Retinal pigment epithelial cell (primary cell): ENCODE data around the gene DLGAP1.

Experiments
- DNase-seq: peaks from one replicate; pipeline ENCODE4 v3.0.0-alpha.2; 2010; ENCODE audit warnings: low read depth
- H3K4me3 ChIP-seq: 2 replicates; pipeline ENCODE4 v1.5.1; 2011; ENCODE audit warnings: mild to moderate bottlenecking, low read length, control low read depth, moderate library complexity
- CTCF ChIP-seq: conservative IDR thresholded peaks from 2 replicates; pipeline ENCODE4 v1.5.1; 2011; ENCODE audit warnings: low read depth, low read length, control low read depth, inconsistent platforms

The DLGAP1 gene

GRCh38 chr18:4416976-4417375 is 38.1 kb downstream of the DLGAP1 start:
- no peak for TF ChIP-seq CTCF
- H3K4me3 ChIP-seq: no peak overlapping the region
- no peak for DNase-seq

- TF ChIP-seq CTCF: no peak
- no peak overlapping the region for H3K4me3 ChIP-seq
These were observed 42.8 kb downstream of the DLGAP1 start for GRCh38 chr18:4412286-4412685.

GRCh38 chr18:4406856-4407255 is 48.3 kb downstream of the DLGAP1 start:
- H3K4me3 ChIP-seq: no peak overlapping the region
- no peak for TF ChIP-seq CTCF
- DNase-seq: no peak

More at GRCh38 chr18:4412286-4412685, 42.8 kb downstream of the DLGAP1 start:
- no peak for DNase-seq

- TF ChIP-seq CTCF: no peak
These were observed 49.1 kb downstream of the DLGAP1 start for GRCh38 chr18:4405965-4406364.

GRCh38 chr18:4403836-4404235 is 51.3 kb downstream of the DLGAP1 start:
- no peak for DNase-seq
- no peak overlapping the region for H3K4me3 ChIP-seq
- no peak for TF ChIP-seq CTCF

More at GRCh38 chr18:4405965-4406364, 49.1 kb downstream of the DLGAP1 start:
- H3K4me3 ChIP-seq: no peak overlapping the region
- no peak for DNase-seq

- no peak for DNase-seq
- TF ChIP-seq CTCF: no peak
- no peak overlapping the region for H3K4me3 ChIP-seq
These were observed 54.2 kb downstream of the DLGAP1 start for GRCh38 chr18:4400911-4401310.

- no peak for TF ChIP-seq CTCF
- H3K4me3 ChIP-seq: no peak overlapping the region
- no peak for DNase-seq
These were observed 55.2 kb downstream of the DLGAP1 start for GRCh38 chr18:4399929-4400328.
